Measurements from ENCODE around the gene SEPTIN6. TPM values are rescaled to one million over a fixed set of nuclear protein-coding genes. Genes with fewer than 3 reads are reported as not detected.
A peak's percentile ranks its signal among the peaks of the same experiment; 100 is the strongest.

Gene SEPTIN6
- total and polyA plus RNA-seq, 2 donors (not counting 1 experiment from before 2014, with no cell fraction given) = 227 to 310 TPM

DNA sequence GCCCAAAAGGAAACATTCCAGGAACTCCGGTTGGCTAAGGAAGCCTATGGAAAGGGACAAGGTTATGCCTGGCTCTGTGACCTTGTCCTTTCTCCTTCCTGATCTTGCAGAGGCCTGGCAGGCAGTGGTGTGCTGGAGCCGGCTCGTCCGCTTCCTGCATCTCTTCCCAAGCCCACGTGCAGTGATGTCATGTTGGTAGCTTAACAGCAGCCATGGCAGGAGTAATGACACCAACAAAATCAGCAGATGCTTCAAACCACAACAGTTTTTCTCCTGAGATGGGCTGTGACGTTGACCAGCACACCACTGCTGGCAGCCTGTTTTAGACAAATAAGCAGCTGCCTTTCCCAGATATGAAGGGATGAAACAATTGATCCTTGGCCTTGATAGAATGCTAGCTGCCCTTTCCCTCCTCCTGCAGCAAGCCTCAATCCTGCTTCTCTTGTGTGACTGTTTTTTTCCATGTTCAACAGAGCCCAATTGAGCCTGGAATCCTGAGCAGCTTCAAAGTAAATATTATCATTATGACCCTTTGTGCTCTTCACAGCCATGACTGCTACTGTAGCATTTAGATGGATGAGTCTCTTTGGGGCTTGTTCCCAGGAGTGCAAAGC is 23.4 kb downstream of the SEPTIN6 start:
- ChIA-PET CTCF (interaction anchor here (0.6 kb wide), 1 partner anchor 37 kb away, joined by 3 read pairs; no protein-coding TSS in a partner anchor), POLR2A (interaction anchor here (0.6 kb wide), 1 partner anchor 21 kb away, joined by 12 read pairs; no protein-coding TSS in a partner anchor)
- Histone ChIP-seq H2AFZ (ENCODE audit: insufficient read depth, low read depth, low read length, poor library complexity, severe bottlenecking) (no peak overlapping the region), H3K9me3 (ENCODE audit: control extremely low read depth in 1 of 3, control insufficient read depth in 2 of 3, insufficient read depth in 1 of 3, low read length in 2 of 3) (no peaks in the 10 kb centered on the region), H3K4me2 (replicated peaks; ENCODE audit: low read depth, low read length, poor library complexity, severe bottlenecking) (no peak overlapping the region), H3K4me1 (ENCODE audit: control insufficient read depth in 2 of 2, insufficient read depth in 2 of 2, low read length in 2 of 2) (peaks cover 25 to 31% of the 10 kb centered on the region in 2 donors), H3K9ac (ENCODE audit: low read length) (no peak overlapping the region), H3K79me2 (ENCODE audit: control insufficient read depth, insufficient read depth, low read length) (peaks cover 92% of the 10 kb centered on the region), H4K20me1 (ENCODE audit: control insufficient read depth, insufficient read depth, low read length, poor library complexity, severe bottlenecking) (no peaks in the 10 kb centered on the region), H3K36me3 (replicated peaks in 1 of 2; ENCODE audit: control extremely low read depth in 1 of 2, control insufficient read depth in 1 of 2, extremely low read depth in 1 of 2, insufficient read depth in 2 of 2, low read length in 1 of 2) (peaks cover 0 to 36% of the 10 kb centered on the region in 2 experiments), H3K27ac (ENCODE audit: low read length in 2 of 2) (peak overlapping the region in 1 of 2 donors; percentile 10), H3K27me3 (replicated peaks in 1 of 4; ENCODE audit: control extremely low read depth in 1 of 4, control insufficient read depth in 3 of 4, insufficient read depth in 4 of 4, low read length in 3 of 4) (no peaks in the 10 kb centered on the region), H3K4me3 (ENCODE audit: control extremely low read depth in 1 of 5, extremely low read depth in 1 of 5, insufficient read depth in 1 of 5, low read depth in 2 of 5, low read length in 4 of 5) (no peak overlapping the region)
- Mint-ChIP-seq H3K4me1 (peaks cover 28% of the 10 kb centered on the region), H3K27me3 (no peaks in the 10 kb centered on the region), H3K4me3 (no peak overlapping the region), H3K9me3 (ENCODE audit: insufficient read depth) (no peaks in the 10 kb centered on the region), H3K27ac (peak overlapping the region; percentile 41)
- no peak for TF ChIP-seq EZH2 (IDR thresholded peaks at IDR 0.05; ENCODE audit: borderline replicate concordance, insufficient read depth, low read depth, low read length, poor library complexity, severe bottlenecking)
- TF ChIP-seq, protein P1, sequence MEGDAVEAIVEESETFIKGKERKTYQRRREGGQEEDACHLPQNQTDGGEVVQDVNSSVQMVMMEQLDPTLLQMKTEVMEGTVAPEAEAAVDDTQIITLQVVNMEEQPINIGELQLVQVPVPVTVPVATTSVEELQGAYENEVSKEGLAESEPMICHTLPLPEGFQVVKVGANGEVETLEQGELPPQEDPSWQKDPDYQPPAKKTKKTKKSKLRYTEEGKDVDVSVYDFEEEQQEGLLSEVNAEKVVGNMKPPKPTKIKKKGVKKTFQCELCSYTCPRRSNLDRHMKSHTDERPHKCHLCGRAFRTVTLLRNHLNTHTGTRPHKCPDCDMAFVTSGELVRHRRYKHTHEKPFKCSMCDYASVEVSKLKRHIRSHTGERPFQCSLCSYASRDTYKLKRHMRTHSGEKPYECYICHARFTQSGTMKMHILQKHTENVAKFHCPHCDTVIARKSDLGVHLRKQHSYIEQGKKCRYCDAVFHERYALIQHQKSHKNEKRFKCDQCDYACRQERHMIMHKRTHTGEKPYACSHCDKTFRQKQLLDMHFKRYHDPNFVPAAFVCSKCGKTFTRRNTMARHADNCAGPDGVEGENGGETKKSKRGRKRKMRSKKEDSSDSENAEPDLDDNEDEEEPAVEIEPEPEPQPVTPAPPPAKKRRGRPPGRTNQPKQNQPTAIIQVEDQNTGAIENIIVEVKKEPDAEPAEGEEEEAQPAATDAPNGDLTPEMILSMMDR (IDR thresholded peaks at IDR 0.05) = no peak
- intact Hi-C loops (cut with micrococcal nuclease) = no loop called here
- 90% methylated on average over 2 of the region's 6 CpGs for WGBS (ENCODE audit: insufficient coverage)
- ATAC-seq (ENCODE audit: low read depth) (no peak), DNase-seq (no peak)
